GM06990 (cell line): Measurements from ENCODE around the gene ONECUT1.

Source experiments
- DNase-seq: peaks from one replicate; pipeline ENCODE4 v3.0.0-alpha.2; 2011; ENCODE audit not compliant: insufficient read length; ENCODE audit errors: extremely low read depth
- H3K27me3 ChIP-seq: replicated peaks from 2 replicates; pipeline ENCODE4 v1.6.0; 2011; ENCODE audit warnings: low read length; ENCODE audit not compliant: control insufficient read depth, insufficient read depth
- H3K36me3 ChIP-seq: 2 replicates; pipeline ENCODE4 v1.5.1; 2011; ENCODE audit warnings: low read length; ENCODE audit not compliant: control insufficient read depth, insufficient read depth
- H3K4me3 ChIP-seq: replicated peaks from 2 replicates; pipeline ENCODE4 v1.5.1; 2011; ENCODE audit warnings: low read depth, mild to moderate bottlenecking, control low read depth, low read length
- CTCF ChIP-seq: IDR thresholded peaks from 2 replicates; pipeline ENCODE4 v1.5.1; 2011; ENCODE audit warnings: low read length, control low read depth, mild to moderate bottlenecking, inconsistent platforms; ENCODE audit not compliant: insufficient read depth, poor library complexity, severe bottlenecking

ONECUT1 gene

DNA sequence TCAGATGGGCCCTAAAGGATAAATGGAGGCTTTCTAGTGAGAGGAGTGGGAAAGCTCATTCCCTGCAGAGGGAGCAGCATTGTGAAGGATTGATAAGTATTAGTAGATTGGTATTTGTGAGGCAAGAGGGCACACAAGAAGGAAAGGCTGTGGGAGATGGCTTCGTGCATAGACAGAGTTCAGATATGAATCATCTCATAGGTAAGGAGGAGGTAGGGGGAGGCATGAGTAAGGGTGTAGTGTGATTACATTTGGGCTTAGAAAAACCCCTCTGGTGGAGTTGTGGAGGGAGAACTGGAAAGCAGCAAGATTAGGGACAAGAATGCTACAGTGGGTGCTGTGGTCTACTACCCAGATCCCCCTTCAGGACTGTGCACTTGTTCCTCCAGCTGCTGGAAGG lies 29.6 kb downstream of the ONECUT1 start:
- Histone ChIP-seq H3K36me3 (no peaks in the 10 kb centered on the region), H3K4me3 (no peak overlapping the region), H3K27me3 (no peaks in the 10 kb centered on the region)
- TF ChIP-seq CTCF: no peak
- no peak for DNase-seq

DNA sequence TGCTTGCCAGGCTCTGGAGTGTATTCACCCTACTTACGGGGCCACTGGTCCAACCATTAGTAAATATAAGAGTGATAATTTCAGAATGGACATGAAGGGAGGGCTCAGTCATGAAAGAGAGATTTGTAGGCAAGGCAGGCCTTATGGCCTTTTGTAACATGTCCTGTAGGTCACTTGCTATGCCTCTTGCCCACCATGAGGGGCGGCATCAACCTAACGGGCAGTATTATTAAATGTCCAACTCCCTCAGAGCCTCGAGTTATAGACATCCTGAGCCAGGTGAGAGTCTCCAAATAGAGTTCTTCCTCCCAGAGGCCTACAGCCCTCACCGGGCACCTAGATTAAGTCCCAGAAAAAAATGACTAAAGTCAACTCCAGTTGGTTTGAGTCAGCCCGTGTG lies 30.2 kb downstream of the ONECUT1 start:
- Histone ChIP-seq H3K36me3 (no peaks in the 10 kb centered on the region), H3K4me3 (no peak overlapping the region), H3K27me3 (no peaks in the 10 kb centered on the region)
- TF ChIP-seq CTCF: no peak
- DNase-seq: no peak

- no peaks in the 10 kb centered on the region for H3K27me3 ChIP-seq
- TF ChIP-seq CTCF: no peak
Observed at GRCh38 chr15:52757496-52757895, 32.6 kb downstream of the ONECUT1 start.

DNA sequence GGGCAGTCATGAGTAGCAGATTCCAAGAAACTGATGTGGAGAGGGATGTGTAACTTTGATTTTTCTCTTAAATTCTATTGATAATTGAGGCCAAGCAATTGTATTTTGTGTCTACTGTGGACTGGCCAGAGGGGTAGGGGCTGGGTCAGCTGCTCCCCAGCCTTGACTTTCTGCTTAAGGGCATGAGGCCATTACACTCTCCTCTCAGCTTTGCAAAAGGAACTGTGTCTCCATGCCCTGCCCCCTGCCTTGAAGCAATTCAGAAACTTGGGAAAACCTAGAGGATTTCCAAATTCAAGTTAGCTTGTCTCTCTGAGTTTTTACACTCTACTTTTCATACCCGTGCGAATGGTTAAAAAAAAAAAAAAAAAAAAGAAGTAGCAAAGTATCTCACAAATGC lies 38.6 kb downstream of the ONECUT1 start:
- Histone ChIP-seq H3K4me3 (no peak overlapping the region), H3K36me3 (no peaks in the 10 kb centered on the region), H3K27me3 (no peaks in the 10 kb centered on the region)
- TF ChIP-seq CTCF: no peak
- DNase-seq: no peak

More at GRCh38 chr15:52757496-52757895, 32.6 kb downstream of the ONECUT1 start:
- no peaks in the 10 kb centered on the region for H3K36me3 ChIP-seq
- no peak for DNase-seq
- H3K4me3 ChIP-seq: no peak overlapping the region

- peak; percentile 44 for DNase-seq
- Histone ChIP-seq H3K27me3 (no peaks in the 10 kb centered on the region), H3K36me3 (no peaks in the 10 kb centered on the region), H3K4me3 (no peak overlapping the region)
- no peak for TF ChIP-seq CTCF
Observed at GRCh38 chr15:52749258-52749657, 40.9 kb downstream of the ONECUT1 start.

DNA sequence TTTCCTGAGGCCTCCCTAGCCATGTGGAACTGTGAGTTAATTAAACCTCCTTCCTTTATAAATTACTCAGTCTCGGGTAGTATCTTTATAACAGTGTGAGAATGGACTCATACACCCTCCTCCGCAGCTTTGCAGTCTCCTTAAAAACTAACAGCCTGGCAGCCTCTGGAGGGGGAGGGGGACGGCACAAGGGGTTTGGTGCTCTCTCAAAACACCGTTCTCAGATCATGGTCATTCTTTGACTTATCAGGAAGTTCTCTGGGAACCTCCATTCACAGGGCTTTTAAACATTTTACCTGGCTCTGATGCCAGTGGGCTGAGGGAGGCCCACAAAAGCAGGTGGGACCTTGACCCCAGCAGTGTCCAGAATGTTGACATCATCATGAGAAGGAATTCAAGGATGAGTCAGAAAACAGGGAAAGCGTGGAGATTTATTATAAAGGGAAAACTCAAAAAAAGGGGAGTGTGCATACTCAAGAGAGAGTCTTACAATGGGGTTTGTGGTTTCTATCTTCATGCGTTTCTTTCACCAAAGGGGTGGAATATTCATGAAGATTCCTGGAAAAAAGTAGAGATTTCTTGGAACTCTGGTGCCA lies 43.9 kb downstream of the ONECUT1 start:
- DNase-seq: no peak
- H3K36me3 ChIP-seq: no peaks in the 10 kb centered on the region
- TF ChIP-seq CTCF: no peak
- H3K4me3 ChIP-seq: no peak overlapping the region
- no peaks in the 10 kb centered on the region for H3K27me3 ChIP-seq
